Mesothelial cell of epicardium (in vitro differentiated cells): ENCODE data around the gene HYCC2. TPM values are rescaled to one million over a fixed set of nuclear protein-coding genes. Genes with fewer than 3 reads are reported as not detected.
"Not testable (repeated sequence)": the region's sequence is repeated elsewhere in the genome, so short reads cannot be mapped to it uniquely, and the experiment has no call there.

Source experiments
- DNase-seq, 2 experiments: peaks; one replicate each; pipeline ENCODE4 v3.0.0; 2021; ENCODE audit warnings: low spot score in 2 of 2; ENCODE audit not compliant: unreplicated experiment in 2 of 2
- H3K27ac Mint-ChIP-seq: 2 replicates; pipeline ENCODE4 v1.8.0; 2021; ENCODE audit warnings: mixed read lengths
- H3K27me3 Mint-ChIP-seq: 2 replicates; pipeline ENCODE4 v1.8.0; 2021; ENCODE audit warnings: low read depth, mixed read lengths
- H3K36me3 Mint-ChIP-seq: 2 replicates; pipeline ENCODE4 v1.8.0; 2021; ENCODE audit warnings: mixed read lengths
- H3K4me1 Mint-ChIP-seq: 2 replicates; pipeline ENCODE4 v1.8.0; 2021; ENCODE audit warnings: mixed read lengths
- H3K4me3 Mint-ChIP-seq: 2 replicates; pipeline ENCODE4 v1.8.0; 2021; ENCODE audit warnings: mild to moderate bottlenecking, moderate library complexity, mixed read lengths
- H3K9me3 Mint-ChIP-seq: 2 replicates; pipeline ENCODE4 v1.8.0; 2021; ENCODE audit warnings: mixed read lengths
- total RNA-seq: library from RNA; stranded (reverse); gene quantifications from 3 replicates; pipeline ENCODE4 v1.2.1, GENCODE V29; 2021
- TF ChIP-seq, protein P1 (sequence below): fragments of 200-600 bp; sonication (generic); IDR thresholded peaks from one replicate; pipeline ENCODE4 v1.5.0; 2021; ENCODE audit warnings: antibody characterized with exemption; ENCODE audit not compliant: unreplicated experiment

HYCC2 gene
- 18.9 to 20.3 TPM (median 19.1 TPM) in 3 replicates for total RNA-seq

GRCh38 chr2:201071479-201072200 lies at the start of gene HYCC2, which contains the start of gene NDUFB3:
Gene HYCC2 (minus strand): TSS chr2:201071671. CDS start chr2:201024009, 47,662 bp downstream.
Gene NDUFB3 (plus strand): TSS chr2:201072001. CDS start chr2:201078883, 6,882 bp downstream.
- Mint-ChIP-seq H3K27ac (peak within 1 kb of the TSS; percentile 95), H3K9me3 (no peaks in the 10 kb centered on the region), H3K27me3 (no peaks in the 10 kb centered on the region), H3K4me3 (peak within 1 kb of the TSS; percentile 90), H3K36me3 (no peaks in the 10 kb centered on the region), H3K4me1 (peaks cover 31% of the 10 kb centered on the region)
- TF ChIP-seq, protein P1, sequence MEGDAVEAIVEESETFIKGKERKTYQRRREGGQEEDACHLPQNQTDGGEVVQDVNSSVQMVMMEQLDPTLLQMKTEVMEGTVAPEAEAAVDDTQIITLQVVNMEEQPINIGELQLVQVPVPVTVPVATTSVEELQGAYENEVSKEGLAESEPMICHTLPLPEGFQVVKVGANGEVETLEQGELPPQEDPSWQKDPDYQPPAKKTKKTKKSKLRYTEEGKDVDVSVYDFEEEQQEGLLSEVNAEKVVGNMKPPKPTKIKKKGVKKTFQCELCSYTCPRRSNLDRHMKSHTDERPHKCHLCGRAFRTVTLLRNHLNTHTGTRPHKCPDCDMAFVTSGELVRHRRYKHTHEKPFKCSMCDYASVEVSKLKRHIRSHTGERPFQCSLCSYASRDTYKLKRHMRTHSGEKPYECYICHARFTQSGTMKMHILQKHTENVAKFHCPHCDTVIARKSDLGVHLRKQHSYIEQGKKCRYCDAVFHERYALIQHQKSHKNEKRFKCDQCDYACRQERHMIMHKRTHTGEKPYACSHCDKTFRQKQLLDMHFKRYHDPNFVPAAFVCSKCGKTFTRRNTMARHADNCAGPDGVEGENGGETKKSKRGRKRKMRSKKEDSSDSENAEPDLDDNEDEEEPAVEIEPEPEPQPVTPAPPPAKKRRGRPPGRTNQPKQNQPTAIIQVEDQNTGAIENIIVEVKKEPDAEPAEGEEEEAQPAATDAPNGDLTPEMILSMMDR: no peak
- peak; percentile 79 to 93 for DNase-seq

DNA sequence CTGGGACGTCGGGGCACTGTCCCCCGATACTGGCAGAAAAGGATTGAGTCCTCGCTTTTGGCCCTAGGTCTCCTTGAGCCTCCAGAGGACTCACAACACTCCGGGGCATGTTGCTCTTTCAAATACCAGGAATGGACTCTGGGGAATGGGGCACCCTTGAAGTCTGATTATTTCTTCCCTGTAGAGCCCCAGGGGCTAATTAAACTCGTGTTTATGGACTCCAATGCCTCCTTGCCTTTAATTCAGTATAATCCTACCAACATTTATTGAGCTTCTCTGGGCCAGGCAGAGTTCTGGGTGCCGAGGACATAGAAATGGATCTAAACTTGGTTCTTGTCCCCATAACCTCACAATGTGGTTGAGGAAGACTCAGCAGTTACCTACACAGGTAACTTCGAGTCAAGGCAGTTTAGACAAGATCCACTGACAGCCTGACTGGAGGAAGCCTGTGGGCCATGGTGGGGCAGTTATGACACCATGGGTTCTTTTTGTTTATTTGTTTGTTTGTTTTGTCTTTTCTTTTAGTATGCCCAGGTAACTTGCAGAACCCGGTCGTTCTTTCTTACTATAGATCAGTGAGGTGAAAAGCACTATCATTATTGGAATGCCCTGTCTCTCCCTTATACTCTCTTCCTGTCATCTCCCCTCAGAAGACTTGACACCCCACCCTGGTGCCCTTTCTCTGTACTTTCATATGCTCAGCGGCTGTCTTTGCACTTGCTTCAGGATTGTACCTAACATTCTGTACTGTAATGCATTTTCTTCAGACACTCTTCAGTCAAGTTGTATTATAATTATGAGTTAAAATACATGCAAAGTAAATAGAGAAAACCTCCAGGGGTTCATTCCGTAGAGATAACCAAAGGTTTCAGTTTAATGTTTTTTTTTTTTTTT lies 47.7 kb upstream of the HYCC2 start:
- Mint-ChIP-seq H3K4me1 (peaks cover 27% of the 10 kb centered on the region), H3K36me3 (no peaks in the 10 kb centered on the region)
- no peak for DNase-seq

GRCh38 chr2:201118121-201118960 lies 46.9 kb upstream of the HYCC2 start:
- TF ChIP-seq, protein P1: no peak
- H3K36me3 Mint-ChIP-seq: no peaks in the 10 kb centered on the region
- H3K4me1 Mint-ChIP-seq: peaks cover 20% of the 10 kb centered on the region
- H3K4me3 Mint-ChIP-seq: peak overlapping the region; percentile 82
- H3K27me3 Mint-ChIP-seq: no peaks in the 10 kb centered on the region
- peak overlapping the region; percentile 90 for H3K27ac Mint-ChIP-seq
- H3K9me3 Mint-ChIP-seq: no peaks in the 10 kb centered on the region
- DNase-seq: peak; percentile 45 to 62

More for the DNA sequence above, 47.7 kb upstream of the HYCC2 start:
- Mint-ChIP-seq H3K9me3 (no peaks in the 10 kb centered on the region), H3K27me3 (no peaks in the 10 kb centered on the region), H3K4me3 (peak overlapping the region; percentile 82), H3K27ac (peak overlapping the region; percentile 90)
- TF ChIP-seq, protein P1: no peak

DNA sequence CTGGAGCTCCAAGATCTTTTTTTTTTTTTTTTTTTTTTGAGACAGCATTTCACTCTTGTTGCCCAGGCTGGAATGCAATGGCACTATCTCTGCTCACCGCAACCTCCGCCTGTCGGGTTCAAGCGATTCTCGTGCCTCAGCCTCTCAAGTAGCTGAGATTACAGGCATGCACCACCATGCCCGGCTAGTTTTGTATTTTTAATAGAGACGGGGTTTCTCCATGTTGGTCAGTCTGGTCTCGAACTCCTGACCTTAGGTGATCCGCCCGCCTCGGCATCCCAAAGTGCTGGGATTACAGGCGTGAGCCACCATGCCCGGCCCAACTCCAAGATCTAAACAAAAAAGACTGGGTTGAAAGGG lies 46.2 kb upstream of the HYCC2 start:
- H3K36me3 Mint-ChIP-seq, DNase-seq, H3K9me3 Mint-ChIP-seq, H3K27me3 Mint-ChIP-seq: not testable (repeated sequence)
- peak overlapping the region; percentile 85 for H3K4me3 Mint-ChIP-seq
- H3K27ac Mint-ChIP-seq: peak overlapping the region; percentile 97
- H3K4me1 Mint-ChIP-seq: peaks cover 20% of the 10 kb centered on the region

DNA sequence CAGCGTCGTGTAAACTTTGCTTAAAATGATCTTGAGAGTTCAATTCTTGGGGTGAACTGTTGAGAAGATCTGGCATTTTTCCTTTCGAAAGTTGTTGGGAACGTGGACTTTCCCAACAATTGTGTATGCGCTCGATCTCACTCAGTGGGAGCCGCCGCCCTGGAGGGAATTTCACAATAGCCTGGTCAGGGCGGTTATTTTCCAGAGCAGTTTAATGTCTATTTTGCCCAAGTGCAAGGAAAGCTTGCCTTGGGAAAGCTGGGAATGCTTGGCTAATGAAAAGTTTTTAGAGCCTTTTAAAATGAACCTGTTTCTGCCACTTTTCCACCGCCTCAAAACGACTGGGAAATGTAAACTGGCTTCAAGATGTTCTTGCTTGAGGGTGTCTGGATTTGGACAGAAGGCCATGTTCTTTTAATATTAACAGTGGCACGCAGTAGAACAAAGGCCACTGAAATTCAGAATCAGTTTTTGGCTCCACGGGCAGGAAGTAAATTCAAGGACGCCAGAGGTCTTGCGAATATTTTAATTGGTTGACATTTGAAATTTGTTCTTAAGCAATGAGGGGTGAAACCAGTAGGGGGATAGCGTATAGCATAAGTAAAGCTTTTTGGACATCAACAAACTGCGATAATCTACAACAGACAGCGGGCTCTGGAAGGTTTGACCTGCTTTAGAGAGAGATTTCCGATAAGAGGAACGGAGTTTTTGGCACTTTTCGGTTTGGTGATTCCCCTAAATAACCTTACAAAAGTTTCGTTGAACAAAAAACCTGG lies 45.7 kb upstream of the HYCC2 start:
- Mint-ChIP-seq H3K36me3 (no peaks in the 10 kb centered on the region), H3K9me3 (no peaks in the 10 kb centered on the region), H3K4me3 (peak overlapping the region; percentile 85), H3K4me1 (peaks cover 20% of the 10 kb centered on the region), H3K27me3 (no peaks in the 10 kb centered on the region), H3K27ac (peak overlapping the region; percentile 97)
- DNase-seq: no peak
- TF ChIP-seq, protein P1: no peak
